HCT116 (cell line): Measurements from ENCODE around the gene PRRT4. TPM values are rescaled to one million over a fixed set of nuclear protein-coding genes. Genes with fewer than 3 reads are reported as not detected.

Experiments used
- ATAC-seq: fragments of 200-7000 bp; cut with Tn5 transposase; 2 replicates; pipeline ENCODE4 v1.9.1; 2020; ENCODE audit warnings: mild to moderate bottlenecking, moderate library complexity
- BruUV-seq: library from RNA; stranded (reverse); fragments of 400-500 nt; replicated peaks from 2 replicates; lab custom pipeline; 2021; lab: Mats Ljungman, UMichigan
- CTCF ChIA-PET: fragments of 300-600 bp; sonication (Branson Sonifier 250); formaldehyde crosslinking; loops from one replicate; lab custom pipeline; 2021; ENCODE audit warnings: antibody characterized with exemption; lab: Charles Lee
- POLR2A ChIA-PET: fragments of 300-600, 350-600 bp; sonication (Branson Sonifier 250); formaldehyde crosslinking; loops from one replicate; lab custom pipeline; 2021; ENCODE audit warnings: antibody characterized with exemption; lab: Charles Lee
- RAD21 ChIA-PET, 2 experiments: fragments of 300-600 bp; sonication (Branson Sonifier 250); formaldehyde crosslinking; loops; one replicate each; lab custom pipeline; 2023; ENCODE audit warnings: low total read pairs in 2 of 2; ENCODE audit not compliant: uncharacterized antibody in 2 of 2, unreplicated experiment in 2 of 2, low non-redundant PET in 1 of 2; lab: Charles Lee
- DNase-seq: peaks from one replicate; pipeline ENCODE4 v3.0.0-alpha.2; 2010; ENCODE audit warnings: low read depth, low spot score
- H2AFZ ChIP-seq: fragments of 200-600 bp; shearing (Covaris generic), sonication (generic); 2 replicates; pipeline ENCODE4 v1.6.1; 2017; ENCODE audit warnings: low read depth, mixed run types, mixed read lengths, antibody characterized with exemption, low read length; ENCODE audit not compliant: poor library complexity, severe bottlenecking
- H3K27ac ChIP-seq: 2 replicates; pipeline ENCODE4 v1.5.1; 2012; ENCODE audit warnings: low read depth, low read length
- H3K27me3 ChIP-seq: fragments of 200-600 bp; sonication (generic); 2 replicates; pipeline ENCODE4 v1.6.1; 2016; ENCODE audit warnings: mixed run types, low read length, mixed read lengths; ENCODE audit not compliant: insufficient read depth
- H3K36me3 ChIP-seq, 2 experiments: fragments of 200-500 bp in 1 of 2; fragments of 200-600 bp in 1 of 2; sonication (Bioruptor generic) in 1 of 2; sonication (generic) in 1 of 2; 2 replicates each; pipeline versions ENCODE4 v1.5.1 to v1.6.1; 2014 to 2016; ENCODE audit warnings: low read length in 2 of 2, inconsistent platforms in 1 of 2, mixed read lengths in 1 of 2, mixed run types in 1 of 2; ENCODE audit not compliant: insufficient read depth in 2 of 2, control insufficient read depth in 1 of 2
- H3K4me1 ChIP-seq, 2 experiments: fragments of 200-600 bp in 1 of 2; sonication (generic) in 1 of 2; 2 replicates each; pipeline versions ENCODE4 v1.5.1 to v1.6.1; 2012 to 2017; ENCODE audit warnings: low read length in 2 of 2, inconsistent platforms in 1 of 2, mild to moderate bottlenecking in 1 of 2, mixed read lengths in 1 of 2, mixed run types in 1 of 2, moderate library complexity in 1 of 2; ENCODE audit not compliant: insufficient read depth in 2 of 2, control insufficient read depth in 1 of 2
- H3K4me2 ChIP-seq: fragments of 200-600 bp; sonication (generic); 2 replicates; pipeline ENCODE4 v1.6.1; 2017; ENCODE audit warnings: mixed run types, low read length, mixed read lengths
- H3K4me3 ChIP-seq, 2 experiments: fragments of 200-600 bp in 1 of 2; sonication (generic) in 1 of 2; replicated peaks in 1 of 2; 2 replicates each; pipeline ENCODE4 v1.5.1; 2011 to 2016; ENCODE audit warnings: low read length in 2 of 2, control low read depth in 1 of 2, low read depth in 1 of 2, mild to moderate bottlenecking in 1 of 2, mixed read lengths in 1 of 2, mixed run types in 1 of 2
- H3K79me2 ChIP-seq: fragments of 200-600 bp; sonication (generic); 2 replicates; pipeline ENCODE4 v1.6.1; 2017; ENCODE audit warnings: mild to moderate bottlenecking, mixed run types, low read length, moderate library complexity, mixed read lengths; ENCODE audit not compliant: insufficient read depth
- H3K9ac ChIP-seq: fragments of 200-600 bp; sonication (generic); 2 replicates; pipeline ENCODE4 v1.6.1; 2016; ENCODE audit warnings: low read length, mixed read lengths
- H3K9me2 ChIP-seq: fragments of 200-600 bp; sonication (generic), shearing (Covaris generic); 2 replicates; pipeline ENCODE4 v1.6.1; 2017; ENCODE audit warnings: mixed run types, mild to moderate bottlenecking, moderate library complexity; ENCODE audit not compliant: insufficient read depth
- H3K9me3 ChIP-seq, 2 experiments: fragments of 200-500 bp in 1 of 2; fragments of 200-600 bp in 1 of 2; sonication (Bioruptor generic) in 1 of 2; sonication (generic) in 1 of 2; 2 replicates each; pipeline ENCODE4 v1.6.1; 2014 to 2017; ENCODE audit warnings: low read length in 2 of 2, mixed read lengths in 2 of 2, inconsistent platforms in 1 of 2, low read depth in 1 of 2, mild to moderate bottlenecking in 1 of 2, mixed run types in 1 of 2, moderate library complexity in 1 of 2; ENCODE audit not compliant: control insufficient read depth in 1 of 2, insufficient read depth in 1 of 2
- H4K20me1 ChIP-seq: fragments of 200-600 bp; sonication (generic), shearing (Covaris generic); 2 replicates; pipeline ENCODE4 v1.6.1; 2017; ENCODE audit warnings: mixed run types, mild to moderate bottlenecking, moderate library complexity; ENCODE audit not compliant: insufficient read depth
- CBX3 ChIP-seq: IDR thresholded peaks from 2 replicates; pipeline ENCODE4 v1.6.1; 2012; ENCODE audit warnings: low read depth
- CEBPB ChIP-seq: IDR thresholded peaks from 2 replicates; pipeline ENCODE4 v1.6.1; 2012; ENCODE audit warnings: low read depth
- EGR1 ChIP-seq: IDR thresholded peaks from 2 replicates; pipeline ENCODE4 v1.6.1; 2012; ENCODE audit warnings: low read depth
- ELF1 ChIP-seq: IDR thresholded peaks from 2 replicates; pipeline ENCODE4 v1.6.1; 2012; ENCODE audit warnings: low read depth, borderline replicate concordance
- EZH2 ChIP-seq: fragments of 200-600 bp; sonication (generic); IDR thresholded peaks from 2 replicates; pipeline ENCODE4 v1.6.1; 2017; ENCODE audit warnings: antibody characterized with exemption, mixed run types
- EZH2phosphoT487 ChIP-seq: fragments of 200-600 bp; IDR thresholded peaks from 2 replicates; pipeline ENCODE4 v1.6.1; 2018; ENCODE audit warnings: antibody characterized with exemption, borderline replicate concordance
- JUND ChIP-seq: IDR thresholded peaks from 2 replicates; pipeline ENCODE4 v1.6.1; 2012
- POLR2A ChIP-seq: IDR thresholded peaks from 2 replicates; pipeline ENCODE4 v1.7.0; 2011; ENCODE audit warnings: borderline replicate concordance; ENCODE audit not compliant: insufficient read depth, insufficient read length; ENCODE audit errors: extremely low read depth
- POLR2AphosphoS5 ChIP-seq: IDR thresholded peaks from 2 replicates; pipeline ENCODE4 v1.6.1; 2011; ENCODE audit warnings: mild to moderate bottlenecking, low read depth, low read length, moderate library complexity
- RAD21 ChIP-seq: IDR thresholded peaks from 2 replicates; pipeline ENCODE4 v1.6.1; 2012; ENCODE audit warnings: low read depth, mild to moderate bottlenecking
- SIN3A ChIP-seq: IDR thresholded peaks from 2 replicates; pipeline ENCODE4 v1.6.1; 2012; ENCODE audit warnings: low read depth
- SP1 ChIP-seq: IDR thresholded peaks from 2 replicates; pipeline ENCODE4 v1.6.1; 2012; ENCODE audit warnings: low read depth
- SRF ChIP-seq: IDR thresholded peaks from 2 replicates; pipeline ENCODE4 v1.6.1; 2012; ENCODE audit warnings: low read depth
- TCF7L2 ChIP-seq: IDR thresholded peaks from 2 replicates; pipeline ENCODE4 v1.7.0; 2011; ENCODE audit warnings: borderline replicate concordance, inconsistent platforms; ENCODE audit not compliant: insufficient read depth, insufficient read length; ENCODE audit errors: extremely low read depth
- YY1 ChIP-seq: IDR thresholded peaks from 2 replicates; pipeline ENCODE4 v1.6.1; 2011; ENCODE audit warnings: low read length, low read depth, moderate library complexity, mild to moderate bottlenecking; ENCODE audit not compliant: insufficient replicate concordance; ENCODE audit errors: extremely low read depth
- ZFX ChIP-seq: fragments of 450-650 bp; IDR thresholded peaks from 2 replicates; pipeline ENCODE4 v1.6.1; 2017
- ZNF274 ChIP-seq: fragments of 200-500 bp; sonication (Bioruptor generic); IDR thresholded peaks from 2 replicates; pipeline ENCODE4 v1.6.1; 2014; ENCODE audit warnings: mild to moderate bottlenecking, low read depth, low read length, inconsistent platforms
- intact Hi-C: fragments of 100-400 bp; cut with micrococcal nuclease; formaldehyde crosslinking; loops from 2 replicates; pipeline ENCODE4 v1.10.0; 2022
- total RNA-seq: library from RNA; stranded (reverse); gene quantifications from one replicate; pipeline ENCODE4 v1.2.1, GENCODE V29; 2021; ENCODE audit not compliant: unreplicated experiment
- TF ChIP-seq, protein P1 (sequence below): IDR thresholded peaks from 2 replicates; pipeline ENCODE4 v1.6.1; 2012; ENCODE audit warnings: low read depth
- TF ChIP-seq, protein P2 (sequence below): IDR thresholded peaks from 2 replicates; pipeline ENCODE4 v1.6.1; 2012
- TF ChIP-seq, protein P3 (sequence below): IDR thresholded peaks from 2 replicates; pipeline ENCODE4 v1.6.1; 2012

Gene PRRT4
- total RNA-seq, 1 experiment from 2014 or later = 4.0 TPM

DNA sequence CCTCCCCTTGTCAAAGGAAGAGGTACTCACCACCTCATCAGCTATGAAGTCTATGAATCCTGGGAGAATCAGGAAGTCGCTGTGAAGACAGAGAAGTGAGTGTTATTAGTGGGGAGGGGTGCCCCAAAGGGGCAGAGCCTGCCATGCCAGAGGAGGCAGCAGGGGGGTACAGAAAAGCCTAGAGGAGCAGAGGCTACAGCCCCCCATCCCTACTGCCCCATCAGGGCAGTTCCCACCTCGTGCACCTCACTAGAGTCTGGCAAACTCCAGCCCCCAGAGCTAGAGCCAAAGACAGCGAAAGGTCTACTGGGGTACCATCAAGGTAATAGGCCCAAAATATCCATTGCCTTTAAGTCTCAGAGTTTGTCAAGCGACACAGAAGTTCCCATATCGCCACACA, 42.2 kb upstream of the PRRT4 start:
- TF ChIP-seq EGR1 (no peak), POLR2AphosphoS5 (no peak), SP1 (no peak), POLR2A (no peak)
- Histone ChIP-seq H4K20me1 (no peaks in the 10 kb centered on the region), H3K36me3 (peaks cover 20 to 33% of the 10 kb centered on the region in 2 experiments; a peak in 3 of 4 replicates), H3K9me3 (no peaks in the 10 kb centered on the region), H3K4me2 (peak overlapping the region; percentile 98), H3K4me1 (peaks cover 29 to 40% of the 10 kb centered on the region in 2 experiments), H3K27ac (no peak overlapping the region; the same call in 1 of the 2 replicates), H3K4me3 (peak overlapping the region; percentile 84 to 96; a peak in 2 of 4 replicates), H2AFZ (no peak overlapping the region), H3K79me2 (peaks cover 33% of the 10 kb centered on the region), H3K9ac (no peak overlapping the region), H3K9me2 (no peaks in the 10 kb centered on the region), H3K27me3 (no peaks in the 10 kb centered on the region)
- ChIA-PET POLR2A (no interaction called here), CTCF (no interaction called here), RAD21 (no interaction called here)
- intact Hi-C loops = no loop called here
- ATAC-seq (no peak), DNase-seq (no peak)
- BruUV-seq = no TSS peak

DNA sequence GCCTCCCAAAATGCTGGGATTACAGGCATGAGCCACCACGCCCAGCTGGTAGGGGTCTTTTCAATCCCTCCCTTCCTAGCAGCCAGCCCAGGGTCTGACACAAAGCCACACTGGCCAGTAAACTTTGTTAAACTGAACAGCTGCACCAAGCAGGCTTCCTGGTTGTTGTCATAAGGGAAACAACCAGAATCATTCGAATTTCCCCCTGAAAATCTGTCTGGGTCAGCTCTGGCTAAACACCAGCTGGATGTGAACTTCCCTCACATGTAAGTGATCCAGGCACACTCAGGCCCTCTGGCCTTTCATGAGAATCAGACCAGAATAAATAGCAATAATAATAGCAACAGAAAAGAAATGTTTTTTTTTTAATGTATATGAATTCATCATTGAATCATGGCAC, 40.9 kb upstream of the PRRT4 start:
- H3K36me3 ChIP-seq = peaks cover 31 to 46% of the 10 kb centered on the region in 2 experiments
- H3K27ac ChIP-seq = no peak overlapping the region
- no peak for ATAC-seq
- intact Hi-C loops = no loop called here
- H3K9me2 ChIP-seq = no peaks in the 10 kb centered on the region
- no TSS peak for BruUV-seq
- DNase-seq = no peak
- no peak overlapping the region for H3K4me3 ChIP-seq
- CTCF ChIA-PET = no interaction called here
- TF ChIP-seq POLR2AphosphoS5 (no peak), TCF7L2 (no peak), EZH2 (no peak), CEBPB (no peak), SIN3A (no peak), JUND (no peak), EZH2phosphoT487 (no peak), ZFX (no peak), RAD21 (no peak), ELF1 (no peak), POLR2A (no peak), CBX3 (no peak), YY1 (no peak), EGR1 (no peak), ZNF274 (no peak), SRF (no peak), SP1 (no peak)
- TF ChIP-seq, protein P1, sequence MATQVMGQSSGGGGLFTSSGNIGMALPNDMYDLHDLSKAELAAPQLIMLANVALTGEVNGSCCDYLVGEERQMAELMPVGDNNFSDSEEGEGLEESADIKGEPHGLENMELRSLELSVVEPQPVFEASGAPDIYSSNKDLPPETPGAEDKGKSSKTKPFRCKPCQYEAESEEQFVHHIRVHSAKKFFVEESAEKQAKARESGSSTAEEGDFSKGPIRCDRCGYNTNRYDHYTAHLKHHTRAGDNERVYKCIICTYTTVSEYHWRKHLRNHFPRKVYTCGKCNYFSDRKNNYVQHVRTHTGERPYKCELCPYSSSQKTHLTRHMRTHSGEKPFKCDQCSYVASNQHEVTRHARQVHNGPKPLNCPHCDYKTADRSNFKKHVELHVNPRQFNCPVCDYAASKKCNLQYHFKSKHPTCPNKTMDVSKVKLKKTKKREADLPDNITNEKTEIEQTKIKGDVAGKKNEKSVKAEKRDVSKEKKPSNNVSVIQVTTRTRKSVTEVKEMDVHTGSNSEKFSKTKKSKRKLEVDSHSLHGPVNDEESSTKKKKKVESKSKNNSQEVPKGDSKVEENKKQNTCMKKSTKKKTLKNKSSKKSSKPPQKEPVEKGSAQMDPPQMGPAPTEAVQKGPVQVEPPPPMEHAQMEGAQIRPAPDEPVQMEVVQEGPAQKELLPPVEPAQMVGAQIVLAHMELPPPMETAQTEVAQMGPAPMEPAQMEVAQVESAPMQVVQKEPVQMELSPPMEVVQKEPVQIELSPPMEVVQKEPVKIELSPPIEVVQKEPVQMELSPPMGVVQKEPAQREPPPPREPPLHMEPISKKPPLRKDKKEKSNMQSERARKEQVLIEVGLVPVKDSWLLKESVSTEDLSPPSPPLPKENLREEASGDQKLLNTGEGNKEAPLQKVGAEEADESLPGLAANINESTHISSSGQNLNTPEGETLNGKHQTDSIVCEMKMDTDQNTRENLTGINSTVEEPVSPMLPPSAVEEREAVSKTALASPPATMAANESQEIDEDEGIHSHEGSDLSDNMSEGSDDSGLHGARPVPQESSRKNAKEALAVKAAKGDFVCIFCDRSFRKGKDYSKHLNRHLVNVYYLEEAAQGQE = no peak
- TF ChIP-seq, protein P2, sequence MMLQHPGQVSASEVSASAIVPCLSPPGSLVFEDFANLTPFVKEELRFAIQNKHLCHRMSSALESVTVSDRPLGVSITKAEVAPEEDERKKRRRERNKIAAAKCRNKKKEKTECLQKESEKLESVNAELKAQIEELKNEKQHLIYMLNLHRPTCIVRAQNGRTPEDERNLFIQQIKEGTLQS = no peak
- TF ChIP-seq, protein P3, sequence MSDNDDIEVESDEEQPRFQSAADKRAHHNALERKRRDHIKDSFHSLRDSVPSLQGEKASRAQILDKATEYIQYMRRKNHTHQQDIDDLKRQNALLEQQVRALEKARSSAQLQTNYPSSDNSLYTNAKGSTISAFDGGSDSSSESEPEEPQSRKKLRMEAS = no peak
- TF ChIP-seq, all 23 proteins: peak for 0
- Histone ChIP-seq H3K4me1 (peaks cover 21 to 27% of the 10 kb centered on the region in 2 experiments), H3K9me3 (no peaks in the 10 kb centered on the region), H3K9ac (no peak overlapping the region), H2AFZ (no peak overlapping the region), H3K79me2 (peaks cover 33% of the 10 kb centered on the region), H4K20me1 (no peaks in the 10 kb centered on the region; the same call in 1 of the 2 replicates), H3K4me2 (no peak overlapping the region), H3K27me3 (no peaks in the 10 kb centered on the region)
- POLR2A ChIA-PET = no interaction called here
- RAD21 ChIA-PET = no interaction called here
